HG02571 (cell line): Measurements from ENCODE around the gene LIME1.
"Not testable (repeated sequence)": the region's sequence is repeated elsewhere in the genome, so short reads cannot be mapped to it uniquely, and the experiment has no call there.

Experiments
- ATAC-seq: cut with Tn5 transposase; IDR thresholded peaks from one replicate; pipeline ENCODE4 v1.9.1; 2021; ENCODE audit warnings: mild to moderate bottlenecking, moderate library complexity; ENCODE audit not compliant: unreplicated experiment

LIME1 gene

DNA sequence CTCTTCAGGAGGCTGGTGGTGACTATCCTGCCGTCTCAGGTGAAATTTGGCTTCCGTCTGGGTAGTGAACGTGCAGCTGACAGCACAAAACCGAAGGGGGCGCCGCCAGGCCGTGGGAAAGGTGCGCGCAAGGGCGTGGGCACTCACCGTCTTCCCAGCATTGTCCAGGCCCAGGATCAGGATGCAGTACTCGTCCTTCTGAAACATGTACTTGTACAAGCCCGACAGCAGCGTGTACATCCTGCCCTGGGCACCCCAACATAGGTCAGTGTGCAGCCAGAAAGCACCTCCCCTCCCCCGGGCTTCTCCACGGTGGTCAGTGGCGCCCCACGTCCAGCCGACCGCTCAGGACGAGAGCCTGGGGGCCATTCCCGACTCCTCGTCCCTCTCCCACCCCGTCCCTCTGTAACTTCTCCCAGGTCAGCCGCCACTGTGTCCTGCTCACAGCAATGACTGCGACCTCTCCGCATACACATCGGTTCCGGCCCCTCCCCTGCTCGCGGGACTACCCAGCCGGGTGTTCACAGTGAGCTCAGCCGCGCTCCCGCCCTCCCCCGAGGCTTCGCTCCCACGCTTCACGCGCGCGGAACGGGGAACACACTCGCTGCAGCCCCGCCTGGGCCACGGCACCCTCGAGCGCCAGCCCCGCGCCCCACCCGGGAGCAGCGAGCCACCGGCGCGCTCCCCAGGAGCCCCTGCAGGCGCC lies 29.5 kb upstream of the LIME1 start:
- ATAC-seq: peak; percentile 28

DNA sequence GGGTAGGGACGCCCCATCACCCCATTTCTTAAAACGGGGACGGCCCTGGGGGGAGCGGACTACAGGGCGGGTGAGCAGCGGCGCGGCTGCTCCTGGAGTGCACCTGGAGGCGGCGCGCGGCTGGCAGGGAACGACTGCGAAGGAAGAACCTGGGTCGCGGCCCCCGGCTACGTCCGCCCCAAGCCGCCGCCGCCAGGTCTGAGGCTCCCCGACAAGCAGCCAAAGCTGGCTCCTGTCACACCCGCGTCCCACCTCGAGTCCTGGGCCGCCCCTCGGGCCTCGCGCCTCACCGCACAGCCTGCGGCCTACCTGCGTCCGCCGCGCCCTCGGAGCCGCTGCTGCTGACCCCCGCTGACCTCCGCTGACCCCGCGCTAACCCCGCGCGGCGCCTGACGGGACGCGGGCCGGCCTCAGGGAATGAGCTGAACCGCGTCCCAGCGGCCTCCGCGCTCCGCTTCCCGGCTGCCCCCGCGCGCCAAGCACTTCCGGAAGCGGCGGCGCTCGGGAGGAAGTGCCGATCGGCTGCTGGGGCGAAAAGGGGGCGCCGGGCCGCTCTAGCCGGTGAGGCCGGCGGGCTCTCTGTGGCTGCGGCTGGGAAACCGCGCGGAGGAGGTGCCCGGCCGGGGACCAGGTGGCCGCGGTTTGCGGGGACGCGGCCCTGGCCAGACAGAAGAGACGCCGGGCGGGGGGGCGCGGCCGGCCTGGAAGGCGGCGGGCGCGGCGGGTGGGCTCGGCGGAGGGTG lies 28.7 kb upstream of the LIME1 start, which contains the start of the genes ARFRP1 and ZGPAT:
Gene ARFRP1 (minus strand): TSS at position 419 of the 743 bp plus-strand sequence. CDS start 885 bp downstream, outside the sequence.
Gene ZGPAT (plus strand): TSS at position 482 of the 743 bp plus-strand sequence. CDS start 542 bp downstream, outside the sequence.
- ATAC-seq: peak; percentile 74

DNA sequence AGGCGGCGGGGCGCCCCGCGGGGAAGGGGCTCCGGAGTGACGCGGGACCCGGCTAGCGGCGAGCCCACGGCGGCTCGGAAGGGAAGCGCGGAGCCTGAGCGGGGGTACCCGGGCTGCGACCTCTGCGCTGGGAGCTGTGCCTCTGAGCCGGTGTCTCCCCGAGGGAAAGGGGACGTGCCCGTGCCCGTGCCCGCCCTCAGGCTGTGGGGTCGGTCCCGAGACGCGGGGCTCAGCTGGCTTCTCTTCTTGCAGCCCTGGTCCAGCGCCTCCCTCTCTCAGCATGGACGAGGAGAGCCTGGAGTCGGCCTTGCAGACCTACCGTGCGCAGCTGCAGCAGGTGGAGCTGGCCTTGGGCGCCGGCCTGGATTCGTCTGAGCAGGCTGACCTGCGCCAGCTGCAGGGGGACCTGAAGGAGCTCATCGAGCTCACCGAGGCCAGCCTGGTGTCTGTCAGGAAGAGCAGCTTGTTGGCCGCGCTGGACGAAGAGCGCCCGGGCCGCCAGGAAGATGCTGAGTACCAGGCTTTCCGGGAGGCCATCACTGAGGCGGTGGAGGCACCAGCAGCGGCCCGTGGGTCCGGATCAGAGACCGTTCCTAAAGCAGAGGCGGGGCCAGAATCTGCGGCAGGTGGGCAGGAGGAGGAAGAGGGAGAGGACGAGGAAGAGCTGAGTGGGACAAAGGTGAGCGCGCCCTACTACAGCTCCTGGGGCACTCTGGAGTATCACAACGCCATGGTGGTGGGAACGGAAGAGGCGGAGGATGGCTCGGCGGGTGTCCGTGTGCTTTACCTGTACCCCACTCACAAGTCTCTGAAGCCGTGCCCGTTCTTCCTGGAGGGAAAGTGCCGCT lies 27.9 kb upstream of the LIME1 start:
- peak; percentile 8 for ATAC-seq

DNA sequence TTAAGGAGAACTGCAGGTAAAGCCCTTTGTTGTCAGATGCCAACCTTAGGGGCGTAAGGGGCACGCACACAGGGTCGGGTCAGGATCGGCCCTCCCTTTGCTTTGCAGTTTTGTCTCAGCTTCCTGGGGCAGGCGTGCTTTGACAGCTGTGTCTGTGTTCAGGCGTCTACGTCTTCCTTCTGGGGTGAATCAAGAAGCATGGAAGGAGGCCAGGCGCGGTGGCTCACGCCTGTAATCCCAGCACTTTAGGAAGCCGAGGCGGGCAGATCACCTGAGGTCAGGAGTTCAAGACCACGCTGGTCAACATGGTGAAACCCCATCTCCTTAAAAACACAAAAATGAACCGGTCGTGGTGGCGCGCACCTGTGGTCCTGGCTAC lies 27.3 kb upstream of the LIME1 start:
- ATAC-seq: no peak

DNA sequence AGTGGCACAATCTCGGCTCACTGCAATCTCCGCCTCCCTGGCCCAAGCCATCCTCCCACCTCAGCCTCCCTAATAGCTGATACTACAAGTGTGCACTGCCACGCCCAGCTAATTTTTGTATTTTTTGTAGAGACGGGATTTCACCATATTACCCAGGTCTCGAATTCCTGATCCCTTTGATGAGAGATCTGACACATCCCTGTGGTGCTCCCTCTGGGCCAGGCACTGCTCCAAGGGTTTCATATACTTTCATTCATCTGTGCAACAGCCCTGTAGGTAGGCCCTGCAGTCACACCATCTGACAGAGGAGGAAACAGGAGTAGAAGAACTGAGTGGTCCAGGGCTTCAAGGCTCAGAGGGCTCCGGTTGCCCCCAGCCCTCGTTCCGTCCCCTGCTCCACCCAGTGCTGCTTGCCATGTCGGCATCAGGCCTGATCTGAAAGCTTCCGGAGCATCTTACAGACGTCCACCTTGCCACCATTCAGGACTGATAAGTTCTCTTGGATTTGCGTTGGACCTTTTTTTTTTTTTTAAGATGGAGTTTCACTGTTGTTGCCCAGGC lies 25.3 kb upstream of the LIME1 start:
- ATAC-seq: no peak

DNA sequence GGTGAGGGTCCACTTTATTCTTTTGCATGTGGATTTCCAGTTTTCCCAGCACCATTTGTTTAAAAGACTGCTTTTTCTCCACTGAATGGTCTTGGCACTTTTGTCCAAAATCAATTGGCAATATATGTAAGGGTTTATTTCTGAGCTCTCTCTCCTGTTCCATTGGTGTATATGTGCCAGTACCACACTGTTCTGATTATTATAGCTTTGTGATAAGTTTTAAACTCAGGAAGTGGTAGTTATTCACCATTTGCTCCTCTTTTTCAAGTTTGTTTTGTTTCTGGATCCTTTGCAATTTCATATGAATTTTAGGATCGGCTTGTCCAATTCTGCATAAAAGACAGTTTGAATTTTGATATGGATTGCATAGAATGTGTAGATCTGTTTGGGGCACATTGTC lies 24.3 kb upstream of the LIME1 start:
- no peak for ATAC-seq

DNA sequence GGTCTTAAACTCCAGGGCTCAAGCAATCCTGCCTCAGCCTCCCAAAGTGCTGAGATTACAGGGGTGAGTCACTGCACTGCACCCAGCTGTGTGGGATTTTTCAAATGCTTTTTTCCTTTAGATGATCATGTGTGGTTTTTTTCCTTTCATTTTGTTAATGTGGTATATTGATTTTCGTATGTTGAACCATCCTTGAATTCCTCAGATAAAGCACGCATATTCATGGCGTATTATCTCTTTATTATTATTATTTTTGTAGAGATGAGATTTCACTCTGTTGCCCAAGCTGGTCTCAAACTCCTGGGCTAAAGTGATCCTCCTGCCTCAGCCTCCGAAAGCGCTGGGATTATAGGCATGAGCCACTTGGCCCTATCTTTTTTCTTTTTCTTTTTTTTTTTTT lies 21.6 kb upstream of the LIME1 start:
- no peak for ATAC-seq

DNA sequence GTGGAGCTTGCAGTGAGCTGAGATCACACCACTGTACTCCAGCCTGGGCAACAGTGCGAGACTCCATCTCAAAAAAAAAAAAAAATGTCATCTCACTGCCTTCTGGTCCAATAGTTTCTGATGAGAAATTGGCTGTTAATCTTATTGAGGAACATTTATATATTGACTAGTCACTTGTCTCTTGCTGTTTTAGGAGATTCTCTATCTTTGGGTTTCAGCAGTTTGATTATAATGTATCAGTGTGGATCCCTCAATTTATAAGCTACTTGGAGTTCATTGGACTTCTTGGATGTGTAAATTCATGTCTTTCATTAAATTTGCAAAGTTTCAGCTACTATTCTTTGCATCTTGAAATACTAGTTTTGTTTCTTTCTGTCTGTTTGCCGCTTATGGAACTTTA lies 17.5 kb upstream of the LIME1 start:
- ATAC-seq: no peak

DNA sequence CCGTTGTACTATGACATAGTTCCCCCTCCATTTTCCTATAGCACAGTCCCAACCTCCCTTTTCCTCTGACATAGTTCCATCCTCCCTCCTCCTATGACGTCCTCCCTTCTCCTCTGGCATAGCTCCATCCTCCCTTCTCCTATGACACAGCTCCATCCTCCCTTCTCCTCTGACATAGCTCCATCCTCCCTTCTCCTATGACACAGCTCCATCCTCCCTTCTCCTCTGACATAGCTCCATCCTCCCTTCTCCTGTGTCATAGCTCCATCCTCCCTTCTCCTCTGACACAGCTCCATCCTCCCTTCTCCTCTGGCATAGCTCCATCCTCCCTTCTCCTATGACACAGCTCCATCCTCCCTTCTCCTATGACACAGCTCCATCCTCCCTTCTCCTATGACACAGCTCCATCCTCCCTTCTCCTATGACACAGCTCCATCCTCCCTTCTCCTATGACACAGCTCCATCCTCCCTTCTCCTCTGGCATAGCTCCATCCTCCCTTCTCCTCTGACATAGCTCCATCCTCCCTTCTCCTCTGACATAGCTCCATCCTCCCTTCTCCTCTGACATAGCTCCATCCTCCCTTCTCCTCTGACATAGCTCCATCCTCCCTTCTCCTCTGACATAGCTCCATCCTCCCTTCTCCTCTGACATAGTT lies 13.4 kb upstream of the LIME1 start:
- not testable (repeated sequence) for ATAC-seq

DNA sequence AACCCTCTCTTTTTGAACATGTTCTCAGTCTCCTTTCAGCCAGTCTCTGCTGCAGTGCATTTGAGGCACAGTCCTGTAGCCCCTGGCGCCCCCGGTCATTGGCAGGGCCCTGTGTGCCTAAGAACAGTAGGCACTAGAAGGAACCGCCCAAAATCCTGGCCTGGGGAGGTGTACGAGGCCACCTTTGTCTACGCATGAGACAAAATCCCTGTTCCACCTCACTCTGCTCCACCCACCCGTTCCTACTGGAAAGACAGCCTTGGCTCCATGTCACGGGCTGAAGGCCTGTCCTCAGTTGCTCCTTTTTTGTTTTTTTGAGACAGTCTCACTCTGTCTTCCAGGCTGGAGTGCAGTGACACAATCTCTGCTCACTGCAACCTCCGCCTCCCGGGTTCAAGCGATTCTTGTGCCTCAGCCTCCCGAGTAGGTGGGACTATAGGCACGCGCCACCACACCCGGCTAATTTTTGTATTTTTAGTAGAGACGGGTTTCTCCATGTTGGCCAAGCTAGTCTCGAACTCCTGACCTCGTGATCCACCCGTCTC lies 6.2 kb upstream of the LIME1 start:
- not testable (repeated sequence) for ATAC-seq

DNA sequence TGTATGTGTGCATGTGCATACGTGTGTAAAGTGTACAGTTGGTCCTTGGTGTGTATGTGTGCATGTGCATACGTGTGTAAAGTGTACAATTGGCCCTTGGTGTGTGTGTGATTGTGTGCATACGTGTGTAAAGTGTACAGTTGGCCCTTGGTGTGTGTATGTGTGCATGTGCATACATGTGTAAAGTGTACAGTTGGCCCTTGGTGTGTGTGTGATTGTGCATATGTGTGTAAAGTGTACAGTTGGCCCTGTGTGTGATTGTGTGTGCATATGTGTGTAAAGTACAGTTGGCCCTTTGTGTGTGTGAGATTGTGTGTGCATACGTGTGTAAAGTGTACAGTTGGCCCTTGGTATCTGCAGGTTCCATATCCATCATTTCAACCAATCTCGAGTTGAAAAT lies 5.1 kb upstream of the LIME1 start:
- no peak for ATAC-seq

DNA sequence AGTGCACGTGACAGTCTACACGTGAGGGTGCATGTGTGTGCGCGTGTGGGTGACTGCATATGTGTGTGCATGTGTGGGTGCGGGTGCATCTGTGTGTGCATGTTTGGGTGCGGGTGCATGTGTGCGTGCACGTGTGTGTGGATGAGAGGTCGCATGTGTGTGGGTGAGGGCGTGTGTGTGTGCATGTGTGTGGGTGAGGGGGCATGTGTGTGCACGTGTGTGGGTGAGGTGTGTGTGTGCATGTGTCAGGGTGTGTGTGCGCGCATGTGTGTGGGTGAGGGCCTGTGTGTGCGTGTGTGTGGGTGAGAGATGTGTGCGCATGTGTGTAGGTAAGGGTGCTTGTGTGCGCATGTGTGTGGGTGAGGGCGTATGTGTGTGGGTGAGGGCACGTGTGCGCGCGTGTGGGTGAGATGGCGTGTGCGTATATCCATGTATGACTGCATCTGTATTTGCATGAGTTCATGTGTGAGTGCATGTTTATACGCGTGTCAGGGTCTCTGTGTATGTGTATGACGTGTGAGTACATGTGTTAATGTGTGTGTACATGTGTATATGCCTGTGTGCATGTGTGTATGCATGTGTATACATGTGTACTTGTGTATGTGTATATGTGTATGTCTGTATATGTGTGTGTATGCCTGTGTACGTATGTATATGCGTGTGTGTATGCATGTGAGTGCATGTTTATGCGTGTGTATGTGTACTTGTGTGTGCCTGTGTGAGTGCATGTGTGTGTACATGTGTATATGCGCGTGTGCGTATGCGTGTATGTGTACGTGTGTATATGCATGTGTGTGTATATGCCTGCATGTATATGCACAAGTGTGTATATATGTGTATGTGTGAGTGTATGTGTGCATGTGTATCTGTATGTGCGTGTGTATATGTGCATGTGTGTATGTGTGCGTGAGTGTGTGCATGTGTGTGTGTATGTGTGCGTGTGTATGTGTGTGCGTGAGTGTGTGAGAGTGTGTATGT lies 4.1 kb upstream of the LIME1 start:
- ATAC-seq: no peak

DNA sequence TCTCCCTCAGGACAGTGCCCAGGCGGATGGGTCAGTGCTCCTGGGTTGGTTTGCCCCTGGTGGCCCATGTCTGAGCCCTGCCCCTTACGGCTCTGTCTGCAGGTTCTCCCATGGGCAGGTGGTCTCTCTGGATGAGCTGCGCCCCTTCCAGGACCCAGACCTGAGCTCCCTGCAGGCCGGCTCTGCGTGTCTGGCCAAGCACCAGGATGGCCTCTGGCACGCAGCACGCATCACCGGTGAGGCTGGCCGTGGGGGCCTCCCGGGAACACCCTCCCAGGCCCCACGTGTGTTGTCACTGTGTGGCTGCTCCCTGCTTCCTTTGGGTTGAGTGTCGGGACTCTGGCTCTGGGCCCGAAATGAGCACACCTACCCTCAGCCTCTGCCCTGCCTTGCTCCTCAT lies 3.3 kb upstream of the LIME1 start:
- ATAC-seq: no peak

DNA sequence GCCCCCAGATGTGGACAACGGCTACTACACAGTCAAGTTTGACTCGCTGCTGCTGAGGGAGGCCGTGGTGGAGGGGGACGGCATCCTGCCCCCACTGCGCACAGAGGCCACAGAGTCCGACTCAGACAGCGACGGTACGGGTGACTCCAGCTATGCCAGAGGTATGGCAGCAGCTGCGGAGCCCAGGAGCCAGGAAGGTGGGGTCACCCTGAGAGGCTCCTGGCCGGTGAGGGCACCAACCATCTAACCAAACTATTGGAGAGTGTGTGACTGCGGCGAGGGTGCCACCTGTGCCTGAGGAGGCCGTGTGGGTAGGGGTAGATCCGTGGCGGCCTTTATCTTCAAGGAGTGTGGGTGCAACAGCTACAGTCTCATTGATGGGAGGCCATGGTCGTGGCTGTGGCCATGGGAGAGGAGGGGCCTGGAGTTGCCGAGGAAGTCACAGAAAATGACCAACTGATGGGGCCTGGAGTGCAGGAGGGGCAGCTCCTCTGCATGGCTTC lies 2.8 kb upstream of the LIME1 start:
- ATAC-seq: no peak

DNA sequence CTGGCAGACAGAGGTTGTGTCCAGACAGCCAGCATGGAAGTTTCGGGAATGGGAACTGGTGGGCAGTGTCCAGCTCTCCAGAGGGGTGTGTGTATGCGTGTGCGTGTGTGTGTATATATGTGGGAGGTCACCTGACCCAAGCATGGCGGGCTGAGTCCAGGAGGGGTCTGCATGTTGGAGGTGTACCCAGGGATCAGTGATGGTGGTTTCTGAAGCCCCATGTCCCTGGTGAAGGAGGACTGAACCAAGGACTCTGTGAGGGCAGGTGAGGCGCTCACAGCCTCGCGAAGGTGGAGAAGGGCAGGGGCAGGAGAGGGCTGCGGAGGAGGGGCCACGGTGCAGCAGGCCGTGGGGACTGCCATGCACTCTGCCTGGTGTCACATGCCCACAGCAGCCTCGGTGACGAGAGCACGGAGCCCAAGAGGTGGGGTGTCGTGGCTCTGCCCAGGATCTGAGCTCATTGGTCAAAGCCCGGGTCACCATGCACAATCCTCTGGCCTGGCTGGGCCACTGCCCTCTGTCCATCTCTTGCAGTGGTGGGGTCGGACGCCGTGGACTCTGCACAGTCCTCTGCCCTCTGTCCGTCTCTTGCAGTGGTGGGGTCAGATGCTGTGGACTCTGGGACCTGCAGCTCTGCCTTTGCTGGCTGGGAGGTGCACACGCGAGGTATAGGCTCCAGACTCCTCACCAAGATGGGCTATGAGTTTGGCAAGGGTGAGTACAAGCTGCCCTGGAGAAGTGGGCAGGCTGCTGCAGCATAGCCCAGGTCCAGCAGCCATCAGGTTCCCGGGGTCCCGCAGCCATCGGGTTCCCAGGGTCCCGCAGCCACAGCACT lies 2.1 kb upstream of the LIME1 start:
- no peak for ATAC-seq

DNA sequence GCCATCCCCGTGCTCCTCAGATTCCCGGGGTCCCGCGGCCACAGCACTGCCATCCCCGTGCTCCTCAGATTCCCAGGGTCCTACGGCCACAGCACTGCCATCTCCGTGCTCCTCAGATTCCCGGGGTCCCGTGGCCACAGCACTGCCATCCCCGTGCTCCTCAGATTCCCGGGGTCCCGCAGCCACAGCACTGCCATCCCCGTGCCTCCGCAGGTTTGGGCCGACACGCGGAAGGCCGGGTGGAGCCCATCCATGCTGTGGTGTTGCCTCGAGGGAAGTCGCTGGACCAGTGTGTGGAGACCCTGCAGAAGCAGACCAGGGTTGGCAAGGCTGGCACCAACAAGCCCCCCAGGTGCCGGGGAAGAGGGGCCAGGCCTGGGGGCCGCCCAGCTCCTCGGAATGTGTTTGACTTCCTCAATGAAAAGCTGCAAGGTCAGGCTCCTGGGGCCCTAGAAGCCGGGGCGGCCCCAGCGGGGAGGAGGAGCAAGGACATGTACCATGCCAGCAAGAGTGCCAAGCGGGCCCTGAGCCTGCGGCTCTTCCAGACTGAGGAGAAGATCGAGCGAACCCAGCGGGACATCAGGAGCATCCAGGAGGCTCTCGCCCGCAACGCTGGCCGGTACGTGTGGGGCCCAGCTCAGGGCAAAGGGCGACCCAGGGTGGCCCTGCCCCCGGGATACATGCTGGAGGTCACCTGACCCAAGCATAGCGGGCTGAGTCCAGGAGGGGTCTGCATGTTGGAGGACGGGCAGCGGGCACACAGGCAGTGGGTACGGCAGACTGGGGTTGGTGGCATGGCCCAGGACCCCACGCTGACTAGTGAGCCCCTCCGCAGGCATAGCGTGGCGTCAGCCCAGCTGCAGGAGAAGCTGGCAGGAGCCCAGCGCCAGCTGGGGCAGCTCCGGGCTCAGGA lies 1.3 kb upstream of the LIME1 start:
- ATAC-seq: no peak
